GM23248 (cell line): ENCODE results near the gene LRMDA.

Experiments
- EZH2 ChIP-seq: fragments of 200-600 bp; sonication (generic); IDR thresholded peaks from 2 replicates; pipeline ENCODE4 v1.6.1; 2018; ENCODE audit warnings: antibody characterized with exemption, mild to moderate bottlenecking; ENCODE audit not compliant: insufficient read depth, poor library complexity, severe bottlenecking
- EZH2phosphoT487 ChIP-seq: fragments of 200-600 bp; sonication (generic); IDR thresholded peaks from 2 replicates; pipeline ENCODE4 v1.6.1; 2018; ENCODE audit warnings: antibody characterized with exemption, moderate library complexity, mild to moderate bottlenecking, low read depth; ENCODE audit not compliant: insufficient read depth

DNA sequence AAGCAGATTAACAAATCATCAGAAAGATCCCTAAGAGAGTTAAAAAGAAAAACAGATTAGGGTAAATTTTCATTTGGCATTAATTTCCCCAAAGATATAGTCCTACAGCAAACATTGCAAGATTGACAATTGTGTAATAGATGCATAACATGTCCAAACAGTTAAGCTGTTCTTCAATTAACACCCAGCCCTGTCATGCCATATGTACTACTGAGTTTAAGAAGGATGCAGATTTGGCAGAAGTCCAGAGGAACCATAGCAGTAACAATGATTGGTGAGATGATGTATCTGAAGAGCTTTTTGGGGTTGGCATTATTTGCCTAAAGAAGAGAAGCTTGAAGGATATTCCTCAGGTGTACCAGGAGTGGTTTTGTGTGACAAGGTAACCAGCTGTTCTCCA is 287.6 kb downstream of the LRMDA start:
- TF ChIP-seq EZH2 = no peak
- TF ChIP-seq EZH2phosphoT487 = no peak
